ENCODE results near the gene CLINT1.
"Not testable (repeated sequence)": the region's sequence is repeated elsewhere in the genome, so short reads cannot be mapped to it uniquely, and the experiment has no call there.

The CLINT1 gene

DNA sequence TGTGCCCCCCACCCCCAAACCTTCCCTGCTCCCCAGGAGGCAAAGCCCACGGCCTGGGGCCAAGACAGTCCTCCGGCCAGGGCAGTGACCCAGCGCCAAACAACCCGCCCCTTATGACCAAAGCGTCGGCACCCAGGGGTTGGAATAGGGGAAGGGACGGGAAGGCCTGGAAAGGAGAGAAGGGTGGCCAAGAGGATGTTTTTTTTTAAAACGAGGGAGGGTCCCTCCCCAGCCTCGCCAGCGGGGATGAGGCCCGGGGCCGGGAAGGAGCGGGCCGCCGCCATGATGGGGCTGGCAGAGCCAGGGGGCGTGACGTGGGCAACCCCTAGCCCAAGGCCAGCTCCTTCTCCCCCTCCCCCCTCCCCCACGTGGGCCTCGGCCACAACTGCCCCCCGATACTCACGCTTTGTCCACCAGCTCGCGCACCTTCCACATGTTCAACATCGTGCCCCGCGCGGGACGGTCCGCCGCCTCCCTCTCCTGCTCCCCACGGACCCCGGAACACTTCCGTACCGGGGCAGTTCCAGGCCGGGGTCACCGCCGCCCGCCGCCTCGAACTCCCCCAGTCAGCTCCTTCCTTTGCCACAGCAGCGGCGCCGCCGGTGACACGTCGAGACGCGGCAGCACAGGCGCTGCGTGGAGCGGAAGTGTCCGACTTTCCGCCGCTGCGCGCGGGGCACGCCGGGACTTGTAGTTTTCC, at the start of gene CLINT1:
Gene CLINT1, minus strand, starts transcription at position 619 of the 700 bp plus-strand sequence. Its CDS starts 175 bp downstream, at position 444.
- DNase-seq, result peak; percentile 96

DNA sequence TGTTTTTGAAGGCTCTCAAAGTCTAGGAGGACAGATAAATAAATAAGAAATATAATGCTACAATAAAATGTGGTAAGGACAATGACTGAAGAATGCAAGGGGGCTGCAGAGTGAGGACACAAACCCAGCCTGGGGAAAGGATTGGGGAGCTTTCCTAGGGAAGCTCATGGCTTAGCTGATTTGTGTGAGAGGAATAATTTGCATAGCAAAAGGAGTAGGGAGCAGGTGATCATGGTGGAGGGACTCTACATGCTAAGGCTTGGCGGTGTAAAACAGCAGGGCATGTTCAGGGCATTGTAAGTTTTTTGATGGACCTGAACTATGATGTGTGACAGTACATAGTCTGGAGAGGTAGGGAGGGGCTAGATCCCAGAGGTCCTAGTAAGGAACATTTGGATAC, 49.5 kb upstream of the CLINT1 start:
- DNase-seq, result no peak

DNA sequence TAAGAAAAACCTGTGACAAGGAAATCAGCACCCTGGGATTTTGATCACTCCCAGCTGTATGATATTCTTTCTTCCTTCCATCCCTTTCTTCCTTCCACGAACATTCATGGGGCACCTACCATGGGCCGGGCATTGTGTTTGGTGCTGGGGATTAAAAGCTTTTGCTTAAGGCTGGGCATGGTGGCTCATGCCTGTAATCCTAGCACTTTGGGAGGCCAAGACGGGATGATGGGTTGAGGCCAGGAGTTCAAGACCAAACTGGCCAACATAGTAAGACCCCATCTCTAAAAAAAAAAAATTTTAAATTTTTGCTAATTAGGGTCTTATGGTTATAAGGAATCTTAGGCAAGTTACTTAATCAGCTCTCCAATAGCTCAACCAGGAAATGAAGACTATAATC, 48.5 kb upstream of the CLINT1 start:
- DNase-seq, result no peak

DNA sequence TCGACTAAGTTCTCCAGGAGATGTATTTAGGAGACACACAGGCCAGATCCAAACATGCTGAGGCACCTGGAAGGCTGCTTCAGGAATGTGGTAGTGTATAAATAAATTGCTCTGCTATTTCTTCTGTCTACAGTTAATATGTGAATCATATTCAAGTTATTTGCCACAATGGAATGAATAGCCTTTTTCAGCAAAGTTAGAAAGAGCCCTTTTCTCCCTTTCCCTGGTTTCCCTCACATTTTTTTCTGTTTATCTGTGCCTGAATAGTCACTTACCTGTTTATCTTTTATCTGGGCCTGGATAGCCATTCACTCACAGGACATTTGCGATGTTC, 44.1 kb upstream of the CLINT1 start:
- no peak for DNase-seq

DNA sequence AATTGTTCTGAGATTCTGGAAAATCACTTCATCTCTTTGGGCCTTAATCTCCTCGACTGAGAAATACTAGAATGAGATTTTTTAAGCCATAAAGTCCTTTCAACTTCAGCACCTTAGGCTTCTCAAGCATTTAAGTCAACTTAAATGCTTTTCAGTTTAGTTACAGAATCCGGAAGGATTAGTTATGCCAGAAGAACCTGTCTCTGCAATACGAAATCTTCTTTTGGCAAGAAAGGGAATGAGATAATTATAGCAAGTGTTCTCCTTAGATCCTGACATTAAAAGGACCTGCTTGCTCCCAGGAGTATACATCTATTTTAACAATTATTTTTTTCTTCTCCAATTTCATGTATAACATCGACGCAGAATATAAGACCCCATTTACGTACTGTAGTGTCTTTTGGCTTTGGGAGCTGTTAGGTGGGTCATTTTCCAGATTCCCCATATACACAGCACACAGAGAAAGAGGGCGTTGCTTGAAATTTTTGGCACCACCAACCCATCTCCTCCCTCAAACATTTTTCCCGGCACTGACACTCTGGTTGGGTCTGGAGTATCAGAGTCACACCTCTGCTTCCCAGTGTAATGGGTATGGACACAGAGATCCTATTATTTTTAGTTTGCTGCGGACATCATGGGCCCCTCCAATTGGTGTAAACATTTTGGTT, 43.6 kb upstream of the CLINT1 start:
- no peak for DNase-seq

DNA sequence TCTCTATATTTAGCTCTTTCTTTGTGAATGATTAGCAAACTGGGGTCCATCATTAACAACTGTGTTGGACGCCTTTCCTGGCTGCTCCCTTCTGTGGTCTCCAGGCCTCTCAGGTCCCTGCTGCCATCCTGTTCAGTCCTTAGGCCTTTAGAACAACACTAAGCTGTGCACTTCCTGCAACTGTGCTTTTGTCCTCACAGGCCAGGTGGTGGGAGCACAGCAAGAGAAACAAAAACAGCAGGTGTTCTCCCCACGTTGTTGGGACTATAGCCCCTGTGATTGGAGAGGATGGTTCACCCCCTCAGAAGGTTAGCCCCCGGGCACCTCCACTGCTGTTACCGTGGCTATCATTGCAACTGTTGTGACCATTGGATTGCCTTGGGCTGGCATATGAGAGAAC, 41.7 kb upstream of the CLINT1 start:
- DNase-seq, result peak; percentile 83

DNA sequence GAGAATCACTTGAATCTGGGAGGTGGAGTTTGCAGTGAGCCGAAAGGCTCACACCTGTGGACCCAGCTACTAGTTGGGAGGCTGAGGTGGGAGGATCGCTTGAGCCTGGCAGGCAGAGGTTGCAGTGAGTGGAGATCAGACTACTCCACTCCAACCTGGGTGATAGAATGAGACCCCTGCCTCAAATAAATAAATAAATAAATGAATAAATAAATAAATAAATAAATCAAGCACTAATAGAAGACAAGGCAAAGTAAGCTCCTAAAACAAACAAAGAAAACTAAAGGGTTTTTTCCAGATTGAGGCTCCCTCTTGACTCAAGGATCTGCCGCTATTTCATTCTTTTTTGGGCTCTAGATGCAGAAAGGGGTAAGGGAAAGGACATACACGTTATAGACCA, 34.7 kb upstream of the CLINT1 start:
- DNase-seq, result no peak

DNA sequence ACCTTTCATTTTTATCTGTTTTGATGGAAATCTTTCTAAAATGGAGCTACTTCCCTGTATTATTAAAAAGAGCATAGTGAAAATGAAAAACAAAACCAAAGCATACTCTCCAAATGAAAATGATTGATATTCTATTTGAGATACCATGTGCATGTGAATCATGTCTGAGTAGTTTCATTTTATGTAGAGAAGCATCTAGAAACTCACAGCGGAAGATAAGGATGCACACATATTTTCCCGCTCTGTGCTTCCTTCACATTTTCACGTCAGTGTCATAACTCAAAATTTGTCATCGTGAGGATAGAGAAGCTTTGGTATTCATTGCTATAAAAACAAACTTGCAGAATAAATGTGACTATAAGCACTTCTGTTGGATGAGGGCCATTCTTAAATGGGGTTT, 34.0 kb upstream of the CLINT1 start:
- DNase-seq, result no peak

DNA sequence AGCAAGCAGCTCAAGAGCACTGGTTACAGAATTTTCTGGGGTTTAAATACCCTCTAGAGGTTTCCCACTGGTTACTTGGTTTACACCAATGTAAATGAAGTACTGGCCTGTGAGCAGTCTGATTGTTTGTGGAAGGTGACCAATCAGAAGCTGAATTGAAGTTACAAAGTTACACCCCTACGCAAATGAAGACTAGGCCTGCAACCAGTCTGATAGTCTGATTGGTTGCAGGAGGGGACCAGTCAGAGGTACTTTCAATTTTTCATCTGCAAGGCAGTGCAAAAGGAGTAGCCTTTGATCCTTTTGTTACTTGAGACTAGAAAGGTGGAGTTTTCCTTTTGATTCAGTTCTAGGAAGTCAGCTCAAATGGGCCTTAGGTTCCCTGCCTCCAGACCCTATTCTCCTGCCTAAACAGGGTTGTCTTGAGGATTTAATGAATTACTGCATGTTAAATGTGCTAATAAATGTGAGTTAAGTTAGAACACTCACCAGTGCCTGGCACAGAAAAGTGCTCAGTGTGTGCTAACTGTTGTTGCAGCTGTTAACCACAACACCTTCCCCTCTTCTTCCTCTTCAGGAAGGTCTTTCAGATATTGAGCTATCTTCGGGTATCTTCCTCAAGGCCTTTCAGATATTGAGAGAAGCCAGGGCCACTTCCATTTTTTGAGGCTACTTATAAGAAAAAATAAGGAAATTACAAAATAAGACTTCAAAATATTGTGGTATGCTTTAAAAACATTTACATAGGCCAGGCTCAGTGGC, 32.1 kb upstream of the CLINT1 start:
- no peak for DNase-seq

DNA sequence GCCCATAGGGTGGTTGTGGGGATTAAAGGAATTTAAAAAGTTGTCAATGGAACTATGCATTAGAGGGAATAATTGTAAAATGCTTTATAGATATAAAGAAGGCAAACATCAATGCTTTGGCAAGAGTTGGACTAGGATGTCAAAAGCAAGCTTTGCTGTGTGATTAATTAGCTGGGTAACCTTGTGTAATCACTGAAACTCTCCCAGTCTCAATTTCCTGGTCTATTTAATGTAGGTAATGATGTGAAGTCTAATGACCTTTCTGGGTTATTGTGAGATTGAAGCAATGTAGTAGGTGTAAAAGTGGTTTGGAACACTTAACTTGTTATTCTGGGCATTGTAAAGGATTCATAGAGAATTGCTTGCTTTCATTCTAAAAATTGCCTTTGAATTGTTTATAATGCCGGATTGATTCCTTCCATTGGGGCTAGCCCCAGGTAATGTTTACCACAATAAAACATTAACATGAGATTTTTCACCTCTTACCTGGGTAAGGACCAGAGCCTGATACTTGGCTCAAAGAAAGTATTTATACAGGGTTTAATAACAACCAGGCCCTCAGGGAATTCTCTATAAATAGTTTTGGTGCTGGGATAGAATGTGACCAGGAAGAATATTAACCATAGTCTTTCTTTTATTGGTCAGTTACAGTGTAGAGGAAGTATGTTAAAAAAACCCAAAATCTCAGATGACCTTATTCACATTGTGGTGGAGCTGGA, 30.0 kb upstream of the CLINT1 start:
- no peak for DNase-seq

DNA sequence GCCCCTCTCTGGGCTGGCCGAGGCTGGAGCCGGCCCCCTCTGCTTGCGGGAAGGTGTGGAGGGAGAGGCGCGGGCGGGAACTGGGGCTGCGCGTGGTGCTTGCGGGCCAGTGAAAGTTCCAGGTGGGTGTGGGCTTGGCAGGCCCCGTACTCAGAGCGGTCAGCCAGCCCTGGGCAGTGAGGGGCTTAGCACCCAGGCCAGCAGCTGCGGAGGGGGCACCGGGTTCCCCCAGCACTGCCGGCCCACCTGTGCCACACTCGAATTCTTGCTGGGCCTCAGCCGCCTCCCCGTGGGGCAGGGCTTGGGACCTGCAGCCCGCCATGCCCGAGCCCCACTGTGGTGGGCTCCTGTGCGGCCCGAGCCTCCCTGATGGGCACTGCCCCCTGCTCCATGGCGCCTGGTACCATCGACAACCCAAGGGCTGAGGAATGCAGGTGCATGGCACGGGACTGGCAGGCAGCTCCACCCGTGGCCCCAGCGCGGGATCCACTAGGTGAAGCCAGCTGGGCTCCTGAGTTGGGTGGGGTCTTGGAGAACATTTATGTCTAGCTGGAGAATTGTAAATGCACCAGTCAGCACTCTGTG, 27.9 kb upstream of the CLINT1 start:
- DNase-seq, result no peak

DNA sequence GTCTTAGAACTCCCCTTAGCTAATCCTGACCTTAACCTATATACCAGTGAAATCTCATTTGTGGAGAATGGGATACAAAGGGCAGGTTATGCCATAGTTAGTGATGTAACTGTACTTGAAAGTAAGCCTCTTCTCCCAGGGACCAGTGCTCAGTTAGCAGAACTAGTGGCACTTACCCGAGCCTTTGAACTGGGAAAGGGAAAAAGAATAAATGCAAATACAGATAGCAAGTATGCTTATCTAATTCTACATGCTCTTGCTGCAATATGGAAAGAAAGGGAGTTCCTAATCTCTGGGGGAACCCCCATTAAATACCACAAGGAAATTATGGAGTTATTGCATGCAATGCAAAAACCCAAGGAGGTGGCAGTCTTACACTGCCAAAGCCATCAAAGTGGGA, 26.1 kb upstream of the CLINT1 start:
- not testable (repeated sequence) for DNase-seq

DNA sequence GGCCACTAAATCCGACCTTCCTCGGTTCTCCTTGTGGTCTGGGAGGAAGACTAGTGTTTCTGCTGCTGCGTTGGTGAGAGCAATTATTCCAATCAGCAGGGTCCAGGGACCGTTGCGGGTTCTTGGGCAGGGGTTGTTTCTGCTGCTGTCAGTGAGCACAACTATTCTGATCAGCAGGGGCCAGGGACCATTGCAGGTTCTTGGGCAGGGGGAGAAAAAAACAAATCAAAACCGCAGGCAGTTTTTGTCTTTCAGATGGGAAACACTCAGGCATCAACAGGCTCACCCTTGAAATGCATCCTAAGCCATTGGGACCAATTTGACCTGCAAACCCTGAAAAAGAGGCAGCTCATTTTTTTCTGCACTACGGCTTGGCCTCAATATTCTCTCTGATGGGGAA, 22.6 kb upstream of the CLINT1 start:
- not testable (repeated sequence) for DNase-seq

DNA sequence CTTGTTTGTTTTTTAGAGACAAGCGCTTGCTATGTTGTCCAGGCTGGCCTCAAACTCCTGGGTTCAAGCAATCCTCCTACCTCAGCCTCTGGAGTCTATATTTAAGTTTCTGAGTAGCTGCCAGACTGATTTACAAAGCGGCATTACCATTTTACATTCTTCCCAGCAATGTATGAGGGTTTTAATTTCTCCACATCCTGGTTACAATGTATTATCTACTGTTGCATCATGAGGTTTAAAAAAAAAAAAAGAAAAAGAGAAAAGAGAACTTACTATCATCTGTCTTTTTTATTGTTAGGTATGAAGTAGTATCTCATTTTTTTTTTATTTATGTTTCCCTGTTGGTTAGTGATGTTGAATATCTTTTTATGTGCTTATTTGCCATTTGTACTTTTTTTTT, 18.9 kb upstream of the CLINT1 start:
- no peak for DNase-seq

DNA sequence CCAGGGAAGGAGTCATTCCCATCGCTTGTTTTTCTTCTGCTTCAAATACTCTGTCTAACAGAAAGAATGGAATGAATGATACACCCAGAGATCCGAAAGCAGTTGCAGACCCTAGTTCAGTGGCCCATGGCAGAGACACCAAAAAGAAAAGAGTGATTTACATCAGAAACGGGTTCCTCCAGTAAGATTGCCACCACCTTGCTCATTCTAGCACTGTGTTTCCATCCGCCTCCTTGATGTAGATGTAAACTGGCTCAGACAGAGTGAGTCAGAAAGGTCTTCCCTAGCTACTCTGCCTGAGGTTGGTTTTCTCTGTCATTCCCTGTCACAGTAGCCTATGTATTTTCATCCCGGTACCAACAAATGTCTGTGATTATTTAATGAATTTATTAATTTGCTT, 15.9 kb upstream of the CLINT1 start:
- DNase-seq, result no peak

DNA sequence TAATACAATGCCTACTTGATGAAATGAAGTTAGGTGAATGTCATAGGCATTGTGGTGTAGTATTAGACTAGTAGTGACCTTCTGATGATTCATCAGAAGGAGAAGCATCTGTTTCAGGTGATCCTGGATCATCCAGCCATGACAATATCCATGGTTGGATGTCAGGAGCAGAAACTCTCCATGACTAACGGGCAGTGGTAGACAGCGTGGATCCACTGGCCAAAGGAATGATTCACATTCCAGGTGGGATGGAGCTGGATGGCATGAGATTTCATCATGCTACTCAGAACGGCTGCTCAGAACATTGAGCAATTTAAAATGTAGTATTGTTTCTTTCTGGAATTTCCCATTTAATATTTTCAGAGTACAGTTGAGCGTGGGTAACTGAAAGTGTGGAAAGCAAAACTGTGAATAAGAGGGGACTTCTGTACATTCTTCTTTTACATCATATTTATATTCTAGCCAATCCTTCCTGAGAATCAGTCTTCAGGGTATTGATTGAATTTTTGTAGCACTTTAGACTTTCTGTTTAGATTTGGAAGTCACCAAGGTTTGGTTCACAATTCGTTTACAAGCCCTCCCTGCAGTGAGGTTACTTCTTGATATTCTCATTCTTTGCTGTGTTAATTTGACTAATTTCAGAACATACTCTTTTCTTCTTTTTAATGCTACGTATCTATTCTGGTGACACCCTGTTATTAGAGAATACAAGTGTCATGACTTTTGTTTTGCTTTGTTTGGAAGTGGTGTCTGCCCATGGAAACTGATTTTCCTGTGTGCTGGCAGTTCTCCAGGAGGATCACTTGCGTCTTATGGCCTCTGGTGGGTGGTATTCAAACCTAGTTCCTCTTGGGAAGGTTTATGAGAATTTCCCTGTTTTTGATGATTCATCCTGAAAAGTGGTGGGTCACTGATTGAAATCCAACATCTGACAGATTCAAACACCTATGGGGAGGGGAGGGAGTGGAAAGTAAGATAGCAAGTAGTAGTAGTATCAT, 12.2 kb upstream of the CLINT1 start:
- peak; percentile 72 for DNase-seq

DNA sequence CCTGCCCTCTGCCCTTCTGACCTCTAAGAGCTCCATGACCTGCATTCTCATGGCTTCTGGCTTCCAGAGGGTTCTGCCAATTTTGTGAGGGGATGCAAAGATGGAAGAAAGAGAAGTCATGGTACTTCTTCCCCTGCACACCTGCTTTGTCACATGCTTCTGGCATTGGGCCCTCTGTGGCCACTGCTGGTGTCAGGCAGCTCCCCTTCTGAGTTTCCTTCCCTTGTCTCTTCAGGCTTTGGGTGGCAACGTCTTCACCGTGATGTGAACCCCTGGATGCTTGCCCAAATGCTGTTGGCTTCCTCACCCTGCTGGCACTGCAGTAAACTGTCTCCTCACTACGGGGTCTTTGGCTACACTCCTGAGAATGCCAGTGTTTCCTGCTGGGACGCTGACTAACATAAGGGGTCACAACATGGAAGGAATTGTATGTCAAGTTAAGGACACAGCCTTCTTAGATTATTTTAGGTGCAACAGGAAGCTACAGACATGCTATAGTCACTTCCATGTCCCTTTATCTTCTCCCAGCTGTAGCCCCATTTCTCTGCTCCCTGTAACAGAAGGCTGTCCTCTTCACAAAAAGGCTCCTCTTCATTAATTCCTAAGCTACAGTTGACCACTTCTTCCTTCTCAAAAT, 8.9 kb upstream of the CLINT1 start:
- DNase-seq, result no peak

DNA sequence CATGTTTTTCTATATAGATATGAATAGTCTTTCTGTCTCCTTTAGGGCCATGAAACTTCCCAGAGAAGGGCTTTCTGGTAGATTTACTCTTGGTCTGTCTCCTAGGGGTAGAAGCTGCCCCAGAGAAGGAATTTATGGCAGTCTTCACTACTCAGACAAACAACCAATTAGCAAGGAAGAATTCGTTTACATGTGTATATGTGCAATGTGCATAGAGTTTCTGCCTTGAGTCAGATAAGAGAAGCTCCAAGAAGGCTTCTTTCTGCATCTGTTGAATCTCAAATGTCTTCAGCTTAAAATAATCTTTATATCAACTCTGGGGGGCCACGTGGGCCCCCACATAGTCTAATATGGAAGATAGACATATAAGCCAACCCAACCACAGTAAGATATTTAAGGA, 7.6 kb upstream of the CLINT1 start:
- no peak for DNase-seq

DNA sequence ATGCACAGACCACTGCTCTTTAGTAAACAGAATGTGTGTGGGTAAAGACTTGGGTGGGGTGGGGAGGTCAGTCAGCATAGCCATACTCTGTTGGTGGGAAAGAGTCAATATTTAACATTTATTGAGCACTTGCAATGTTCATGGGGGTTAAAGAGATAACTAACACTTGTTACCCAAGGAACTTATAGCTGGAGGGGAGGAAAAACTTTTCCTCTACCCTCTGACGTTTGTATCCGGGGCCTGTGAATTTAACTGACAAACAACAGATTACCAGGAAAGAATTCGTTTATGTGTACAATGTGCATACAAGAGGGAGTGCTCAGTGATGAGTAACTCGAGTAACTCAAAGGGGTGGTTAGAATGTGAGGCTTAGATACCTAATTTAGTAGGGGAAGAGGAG, 6.8 kb upstream of the CLINT1 start:
- no peak for DNase-seq

DNA sequence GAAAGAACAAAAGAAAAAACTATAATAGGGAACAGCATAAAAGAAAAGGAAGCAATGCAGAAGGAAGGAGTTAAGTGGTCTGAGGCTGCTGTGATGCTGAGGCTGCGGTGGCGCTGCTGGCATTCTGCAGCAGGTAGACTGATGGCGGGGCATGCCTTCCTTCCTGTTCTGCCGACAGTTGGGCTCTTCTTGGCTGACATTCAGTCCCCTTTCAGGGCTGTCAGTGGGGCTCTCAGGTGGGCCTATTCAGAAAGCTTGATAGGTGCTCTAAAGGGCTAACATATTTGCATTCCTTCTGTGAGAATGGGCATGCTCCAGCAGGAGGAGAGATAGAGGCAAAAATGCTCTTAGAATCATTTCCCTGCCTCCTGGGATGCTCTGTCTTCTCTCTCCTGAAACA, 5.1 kb upstream of the CLINT1 start:
- no peak for DNase-seq

DNA sequence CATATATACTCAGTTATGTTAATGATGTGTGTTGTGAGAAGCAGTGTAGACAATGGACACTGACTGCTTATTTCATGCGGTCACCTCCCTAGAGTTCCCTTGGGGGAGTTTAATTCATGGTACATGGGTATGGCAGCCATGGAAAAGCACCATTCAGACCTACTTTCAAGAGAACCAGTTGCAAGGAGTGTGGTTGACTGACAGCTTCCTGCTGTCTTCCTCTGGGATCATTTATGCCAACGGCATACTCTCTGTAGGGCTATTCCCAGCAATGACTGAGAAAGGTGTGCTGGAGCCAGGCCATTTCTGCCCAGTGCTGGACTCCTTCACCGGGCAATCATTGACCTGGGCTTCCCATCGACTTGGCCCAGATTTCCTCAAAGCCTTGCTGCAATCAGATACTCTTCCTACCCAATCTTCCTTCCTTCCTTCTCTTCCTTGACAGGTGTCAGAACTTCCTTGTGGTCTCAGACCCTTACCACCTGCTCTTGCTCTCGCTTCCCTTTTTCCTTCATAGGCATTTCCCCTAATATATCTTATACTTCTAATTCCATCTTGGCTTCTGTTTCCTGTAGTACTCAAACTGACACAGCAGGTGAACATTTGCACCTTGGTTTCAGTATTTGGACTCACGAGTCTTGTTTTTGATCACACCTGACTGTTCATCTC, 3.4 kb upstream of the CLINT1 start:
- DNase-seq, result no peak
